WTC11 (cell line): ENCODE results near the gene STK35. TPM values are rescaled to one million over a fixed set of nuclear protein-coding genes. Genes with fewer than 3 reads are reported as not detected.

Experiments
- ATAC-seq: fragments of 200-7000 bp; cut with Tn5 transposase; 2 replicates; pipeline ENCODE4 v1.10.0; 2021; ENCODE audit warnings: mild to moderate bottlenecking, moderate library complexity
- CTCF ChIA-PET: fragments of 300-600 bp; sonication (Branson Sonifier 250); formaldehyde crosslinking; loops from one replicate; lab custom pipeline; 2021; ENCODE audit warnings: antibody characterized with exemption; lab: Charles Lee
- POLR2A ChIA-PET: fragments of 350-600 bp; sonication (Branson Sonifier 250); formaldehyde crosslinking; loops from one replicate; lab custom pipeline; 2021; ENCODE audit warnings: antibody characterized with exemption; lab: Charles Lee
- DNase-seq: peaks from one replicate; pipeline ENCODE4 v3.0.0; 2021; ENCODE audit warnings: low spot score
- H3K27ac Mint-ChIP-seq: 2 replicates; pipeline ENCODE4 v1.8.0; 2021; ENCODE audit warnings: mixed read lengths
- H3K27me3 Mint-ChIP-seq: 2 replicates; pipeline ENCODE4 v1.8.0; 2021; ENCODE audit warnings: low read depth, mild to moderate bottlenecking, moderate library complexity, mixed read lengths
- H3K36me3 Mint-ChIP-seq: 2 replicates; pipeline ENCODE4 v1.8.0; 2021; ENCODE audit warnings: mixed read lengths
- H3K4me1 Mint-ChIP-seq: 2 replicates; pipeline ENCODE4 v1.8.0; 2022; ENCODE audit warnings: mixed read lengths
- H3K4me3 Mint-ChIP-seq: 2 replicates; pipeline ENCODE4 v1.8.0; 2021; ENCODE audit warnings: mild to moderate bottlenecking, moderate library complexity, mixed read lengths
- H3K9me3 Mint-ChIP-seq: 2 replicates; pipeline ENCODE4 v1.8.0; 2021; ENCODE audit warnings: mixed read lengths
- ATF1 ChIP-seq: sonication (generic); formaldehyde crosslinking; IDR thresholded peaks from 2 replicates; pipeline ENCODE4 v1.8.1; 2023; ENCODE audit warnings: mild to moderate bottlenecking, moderate library complexity, missing genetic modification reagents
- CREB1 ChIP-seq: sonication (generic); formaldehyde crosslinking; IDR thresholded peaks from 2 replicates; pipeline ENCODE4 v1.8.0; 2023; ENCODE audit warnings: mild to moderate bottlenecking, missing genetic modification reagents
- GTF2I ChIP-seq: fragments of 250-450 bp; sonication (Bioruptor Pico); conservative IDR thresholded peaks from 2 replicates; pipeline ENCODE4 v1.4.0; 2021; ENCODE audit warnings: mild to moderate bottlenecking
- IRF2 ChIP-seq: sonication (generic); formaldehyde crosslinking; IDR thresholded peaks from 2 replicates; pipeline ENCODE4 v1.8.0; 2022; ENCODE audit warnings: low read depth, missing genetic modification reagents, borderline replicate concordance
- KAT7 ChIP-seq: sonication (generic); formaldehyde crosslinking; IDR thresholded peaks from 2 replicates; pipeline ENCODE4 v1.8.1; 2023; ENCODE audit warnings: missing genetic modification reagents, mild to moderate bottlenecking, borderline replicate concordance
- MXD4 ChIP-seq: fragments of 250-450 bp; sonication (Bioruptor Pico); IDR thresholded peaks from 2 replicates; pipeline ENCODE4 v1.8.0; 2021; ENCODE audit warnings: mild to moderate bottlenecking, moderate library complexity, borderline replicate concordance
- MYBL2 ChIP-seq: sonication (generic); formaldehyde crosslinking; IDR thresholded peaks from 2 replicates; pipeline ENCODE4 v1.8.1; 2023; ENCODE audit warnings: mild to moderate bottlenecking, moderate library complexity, missing genetic modification reagents
- NFATC4 ChIP-seq: fragments of 250-450 bp; sonication (Bioruptor Pico); IDR thresholded peaks from 2 replicates; pipeline ENCODE4 v1.9.0; 2021; ENCODE audit warnings: mild to moderate bottlenecking
- NFYB ChIP-seq: sonication (generic); formaldehyde crosslinking; conservative IDR thresholded peaks from 2 replicates; pipeline ENCODE4 v1.8.0; 2022; ENCODE audit warnings: low read depth, missing genetic modification reagents
- RELA ChIP-seq: sonication (generic); formaldehyde crosslinking; IDR thresholded peaks from 2 replicates; pipeline ENCODE4 v1.8.1; 2022; ENCODE audit warnings: missing genetic modification reagents, mild to moderate bottlenecking, borderline replicate concordance
- SMAD3 ChIP-seq: sonication (generic); formaldehyde crosslinking; IDR thresholded peaks from 2 replicates; pipeline ENCODE4 v1.8.0; 2022; ENCODE audit warnings: missing genetic modification reagents, mild to moderate bottlenecking, borderline replicate concordance
- SOX15 ChIP-seq: fragments of 250-450 bp; sonication (Bioruptor Pico); IDR thresholded peaks from 2 replicates; pipeline ENCODE4 v1.9.0; 2021; ENCODE audit warnings: mild to moderate bottlenecking
- TEAD4 ChIP-seq: sonication (generic); formaldehyde crosslinking; IDR thresholded peaks from 2 replicates; pipeline ENCODE4 v1.8.0; 2022; ENCODE audit warnings: mild to moderate bottlenecking, missing genetic modification reagents
- TP53 ChIP-seq: sonication (generic); formaldehyde crosslinking; IDR thresholded peaks from 2 replicates; pipeline ENCODE4 v1.8.1; 2023; ENCODE audit warnings: mild to moderate bottlenecking, missing genetic modification reagents
- ZNF219 ChIP-seq: sonication (generic); formaldehyde crosslinking; IDR thresholded peaks from 2 replicates; pipeline ENCODE4 v1.8.0; 2023; ENCODE audit warnings: missing genetic modification reagents, mild to moderate bottlenecking, borderline replicate concordance
- ZNF263 ChIP-seq: sonication (generic); formaldehyde crosslinking; IDR thresholded peaks from 2 replicates; pipeline ENCODE4 v1.8.1; 2022; ENCODE audit warnings: low read depth, mild to moderate bottlenecking, moderate library complexity, missing genetic modification reagents
- ZNF317 ChIP-seq: sonication (generic); formaldehyde crosslinking; IDR thresholded peaks from 2 replicates; pipeline ENCODE4 v1.8.1; 2023; ENCODE audit warnings: low read depth, mild to moderate bottlenecking, moderate library complexity, missing genetic modification reagents, borderline replicate concordance
- ZNF423 ChIP-seq: fragments of 250-450 bp; sonication (Bioruptor Pico); IDR thresholded peaks from 2 replicates; pipeline ENCODE4 v2.1.2; 2022; ENCODE audit warnings: mild to moderate bottlenecking, moderate library complexity
- ZNF671 ChIP-seq: fragments of 250-450 bp; sonication (Bioruptor Pico); IDR thresholded peaks from 2 replicates; pipeline ENCODE4 v1.8.0; 2021; ENCODE audit warnings: mild to moderate bottlenecking
- total RNA-seq: library from RNA; stranded (reverse); gene quantifications from 3 replicates; pipeline ENCODE4 v1.2.3, GENCODE V29; 2021
- TF ChIP-seq, protein P1 (sequence below): sonication (generic); formaldehyde crosslinking; conservative IDR thresholded peaks from 2 replicates; pipeline ENCODE4 v1.8.1; 2022; ENCODE audit warnings: mild to moderate bottlenecking, missing genetic modification reagents
- TF ChIP-seq, protein P2 (sequence below): sonication (generic); formaldehyde crosslinking; IDR thresholded peaks from 2 replicates; pipeline ENCODE4 v1.8.1; 2023; ENCODE audit warnings: mild to moderate bottlenecking, missing genetic modification reagents, moderate library complexity
- TF ChIP-seq, protein P3 (sequence below): sonication (generic); formaldehyde crosslinking; IDR thresholded peaks from 2 replicates; pipeline ENCODE4 v1.8.1; 2023; ENCODE audit warnings: mild to moderate bottlenecking, missing genetic modification reagents
- TF ChIP-seq, protein P4 (sequence below): fragments of 250-450 bp; sonication (Bioruptor Pico); conservative IDR thresholded peaks from 2 replicates; pipeline ENCODE4 v1.9.0; 2021; ENCODE audit warnings: mild to moderate bottlenecking
- TF ChIP-seq, protein P5 (sequence below): fragments of 250-450 bp; sonication (Bioruptor Pico); IDR thresholded peaks from 2 replicates; pipeline ENCODE4 v1.9.0; 2021; ENCODE audit warnings: moderate library complexity, mild to moderate bottlenecking, inconsistent platforms, borderline replicate concordance
- TF ChIP-seq, protein P6 (sequence below): sonication (generic); formaldehyde crosslinking; IDR thresholded peaks from 2 replicates; pipeline ENCODE4 v1.8.0; 2022; ENCODE audit warnings: mild to moderate bottlenecking, missing genetic modification reagents

STK35 gene
- total RNA-seq, 1 experiment from 2014 or later = 37.2 TPM

DNA sequence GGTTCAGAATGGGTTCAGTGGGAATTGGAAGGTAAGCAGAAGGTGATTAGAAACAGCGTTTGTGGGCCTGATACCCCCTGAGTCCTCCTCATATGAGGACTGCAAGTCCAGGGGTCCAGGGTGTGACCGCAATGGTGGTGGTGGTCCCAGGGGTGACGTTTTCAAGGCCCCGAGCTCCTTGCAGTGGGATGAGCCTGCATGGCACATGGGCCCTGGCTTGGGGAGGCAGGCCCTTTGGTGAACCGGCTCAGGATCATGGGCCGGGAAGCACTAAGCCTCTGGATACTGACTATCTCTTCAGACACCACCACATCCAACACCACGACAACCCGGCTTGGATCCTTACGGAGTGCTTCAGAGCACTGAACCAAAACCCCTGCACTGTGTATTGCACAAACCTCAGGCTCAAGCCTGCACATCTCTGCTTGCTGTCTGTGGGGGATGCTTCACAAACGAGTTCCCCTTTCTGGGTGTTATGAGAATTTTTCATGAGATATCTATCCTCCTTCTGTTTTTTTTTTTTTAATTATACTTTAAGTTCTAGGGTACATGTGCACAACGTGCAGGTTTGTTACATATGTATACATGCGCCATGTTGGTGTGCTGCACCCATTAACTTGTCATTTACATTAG lies 67.9 kb downstream of the STK35 start:
- peaks cover 11% of the 10 kb centered on the region for H3K4me1 Mint-ChIP-seq
- DNase-seq = no peak
- no peak overlapping the region for H3K4me3 Mint-ChIP-seq
- H3K36me3 Mint-ChIP-seq = no peaks in the 10 kb centered on the region
- ChIA-PET POLR2A (no interaction called here), CTCF (interaction anchor here (1.4 kb wide), 1 partner anchor 38 kb away, joined by 3 read pairs; no protein-coding TSS in a partner anchor)
- TF ChIP-seq CREB1 (no peak), MYBL2 (CRISPR knock-in tag) (no peak), ATF1 (no peak), TEAD4 (CRISPR knock-in tag) (no peak)
- H3K27ac Mint-ChIP-seq = no peak overlapping the region
- no peaks in the 10 kb centered on the region for H3K9me3 Mint-ChIP-seq
- H3K27me3 Mint-ChIP-seq = peaks cover 3% of the 10 kb centered on the region; the same call in 1 of the 2 replicates
- ATAC-seq = no peak

DNA sequence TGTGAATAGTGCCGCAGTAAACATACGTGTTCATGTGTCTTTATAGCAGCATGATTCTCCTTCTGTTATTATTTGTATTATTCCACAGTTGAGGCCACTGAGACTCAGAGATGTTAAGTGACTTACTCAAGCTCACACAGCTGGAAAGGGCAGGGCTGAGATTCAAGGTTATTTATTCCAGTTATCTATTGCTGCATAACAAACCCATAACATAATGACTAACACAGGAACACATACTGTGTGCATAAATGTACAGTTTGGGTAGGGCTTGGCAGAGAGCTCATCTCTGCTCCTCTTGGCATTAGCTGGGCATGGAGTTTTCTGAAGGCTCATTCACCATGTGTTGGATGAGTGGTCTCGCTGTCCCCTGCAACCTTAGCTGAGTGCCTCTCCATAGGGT lies 68.8 kb downstream of the STK35 start:
- ATAC-seq = no peak

DNA sequence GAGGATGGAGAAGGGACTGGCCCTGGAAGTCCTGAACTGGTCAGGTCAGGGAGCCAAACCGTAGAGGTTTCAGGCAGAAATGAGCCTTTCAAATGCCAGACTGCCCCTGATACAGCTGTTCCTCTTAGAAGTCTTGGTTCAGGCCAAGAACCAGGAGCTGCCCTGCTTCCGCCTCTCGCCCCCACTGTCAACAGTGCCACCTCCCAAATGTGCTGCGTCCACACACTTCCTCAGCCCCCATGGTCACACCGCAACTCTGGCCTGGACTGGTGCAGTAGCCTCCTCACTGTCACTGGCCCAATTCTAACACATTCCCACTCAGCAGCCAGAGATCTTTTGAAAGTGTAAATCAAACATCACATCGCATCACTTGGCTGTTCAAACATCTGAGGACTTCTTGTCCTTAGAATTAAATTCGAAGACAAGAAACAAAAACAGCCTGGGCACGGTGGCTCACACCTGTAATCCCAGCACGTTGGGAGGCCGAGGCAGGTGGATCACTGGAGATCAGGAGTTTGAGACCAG lies 69.7 kb downstream of the STK35 start:
- Mint-ChIP-seq H3K27me3 (peaks cover 3% of the 10 kb centered on the region; the same call in 1 of the 2 replicates), H3K4me1 (peaks cover 3% of the 10 kb centered on the region; the same call in 1 of the 2 replicates), H3K4me3 (no peak overlapping the region), H3K27ac (no peak overlapping the region), H3K9me3 (no peaks in the 10 kb centered on the region), H3K36me3 (no peaks in the 10 kb centered on the region)
- POLR2A ChIA-PET = no interaction called here
- ATAC-seq (no peak), DNase-seq (no peak)
- CTCF ChIA-PET = interaction anchor here (1.4 to 2.1 kb wide), 4 partner anchors 15 to 362 kb away, joined by 4 to 9 read pairs (median 6); no protein-coding TSS in a partner anchor
- TF ChIP-seq, protein P1, sequence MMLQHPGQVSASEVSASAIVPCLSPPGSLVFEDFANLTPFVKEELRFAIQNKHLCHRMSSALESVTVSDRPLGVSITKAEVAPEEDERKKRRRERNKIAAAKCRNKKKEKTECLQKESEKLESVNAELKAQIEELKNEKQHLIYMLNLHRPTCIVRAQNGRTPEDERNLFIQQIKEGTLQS (CRISPR knock-in tag) = no peak
- TF ChIP-seq, protein P2, sequence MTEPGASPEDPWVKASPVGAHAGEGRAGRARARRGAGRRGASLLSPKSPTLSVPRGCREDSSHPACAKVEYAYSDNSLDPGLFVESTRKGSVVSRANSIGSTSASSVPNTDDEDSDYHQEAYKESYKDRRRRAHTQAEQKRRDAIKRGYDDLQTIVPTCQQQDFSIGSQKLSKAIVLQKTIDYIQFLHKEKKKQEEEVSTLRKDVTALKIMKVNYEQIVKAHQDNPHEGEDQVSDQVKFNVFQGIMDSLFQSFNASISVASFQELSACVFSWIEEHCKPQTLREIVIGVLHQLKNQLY (CRISPR knock-in tag) = no peak
- TF ChIP-seq SMAD3 (CRISPR knock-in tag) (no peak), ZNF671 (CRISPR knock-in tag) (no peak), MXD4 (CRISPR knock-in tag) (no peak), ZNF219 (CRISPR knock-in tag) (no peak), NFYB (CRISPR knock-in tag) (no peak), IRF2 (CRISPR knock-in tag) (no peak)
- TF ChIP-seq, protein P3, sequence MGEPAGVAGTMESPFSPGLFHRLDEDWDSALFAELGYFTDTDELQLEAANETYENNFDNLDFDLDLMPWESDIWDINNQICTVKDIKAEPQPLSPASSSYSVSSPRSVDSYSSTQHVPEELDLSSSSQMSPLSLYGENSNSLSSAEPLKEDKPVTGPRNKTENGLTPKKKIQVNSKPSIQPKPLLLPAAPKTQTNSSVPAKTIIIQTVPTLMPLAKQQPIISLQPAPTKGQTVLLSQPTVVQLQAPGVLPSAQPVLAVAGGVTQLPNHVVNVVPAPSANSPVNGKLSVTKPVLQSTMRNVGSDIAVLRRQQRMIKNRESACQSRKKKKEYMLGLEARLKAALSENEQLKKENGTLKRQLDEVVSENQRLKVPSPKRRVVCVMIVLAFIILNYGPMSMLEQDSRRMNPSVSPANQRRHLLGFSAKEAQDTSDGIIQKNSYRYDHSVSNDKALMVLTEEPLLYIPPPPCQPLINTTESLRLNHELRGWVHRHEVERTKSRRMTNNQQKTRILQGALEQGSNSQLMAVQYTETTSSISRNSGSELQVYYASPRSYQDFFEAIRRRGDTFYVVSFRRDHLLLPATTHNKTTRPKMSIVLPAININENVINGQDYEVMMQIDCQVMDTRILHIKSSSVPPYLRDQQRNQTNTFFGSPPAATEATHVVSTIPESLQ (CRISPR knock-in tag) = no peak

More for the DNA sequence above, 68.8 kb downstream of the STK35 start:
- Mint-ChIP-seq H3K36me3 (no peaks in the 10 kb centered on the region), H3K9me3 (no peaks in the 10 kb centered on the region), H3K27me3 (peaks cover 3% of the 10 kb centered on the region; the same call in 1 of the 2 replicates), H3K4me1 (peaks cover 8% of the 10 kb centered on the region), H3K27ac (no peak overlapping the region), H3K4me3 (no peak overlapping the region)
- no peak for TF ChIP-seq ZNF671 (CRISPR knock-in tag)
- TF ChIP-seq, protein P4, sequence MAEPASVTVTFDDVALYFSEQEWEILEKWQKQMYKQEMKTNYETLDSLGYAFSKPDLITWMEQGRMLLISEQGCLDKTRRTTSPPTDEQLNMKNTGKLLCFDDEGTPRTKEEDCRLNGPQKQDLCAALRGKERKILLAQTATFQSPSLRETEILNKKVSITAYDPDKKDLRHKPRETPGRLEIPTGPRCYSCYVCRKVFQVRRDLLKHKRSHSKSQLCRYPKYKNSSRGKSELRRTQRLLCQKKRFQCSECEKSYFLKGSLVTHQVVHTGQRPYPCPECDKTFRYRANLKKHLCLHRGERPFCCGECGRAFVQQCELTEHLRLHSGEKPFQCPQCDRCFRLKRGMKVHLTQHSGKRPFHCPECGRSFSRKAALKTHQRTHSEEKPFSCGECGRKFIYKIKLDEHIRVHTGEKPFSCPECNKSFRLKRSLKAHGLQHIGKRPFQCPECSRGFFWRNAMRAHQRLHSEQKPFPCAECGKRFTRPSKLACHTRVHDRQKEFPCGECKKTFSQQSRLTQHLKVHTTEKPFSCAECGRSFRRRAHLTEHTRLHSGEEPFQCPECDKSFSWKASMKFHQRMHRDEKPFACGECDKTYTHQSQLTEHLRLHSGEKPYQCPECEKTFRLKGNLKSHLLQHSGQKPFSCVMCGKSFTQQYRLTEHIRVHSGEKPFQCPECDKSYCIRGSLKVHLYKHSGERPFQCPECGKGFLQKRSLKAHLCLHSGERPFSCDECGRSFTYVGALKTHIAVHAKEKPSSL (CRISPR knock-in tag) = no peak
- no peak for TF ChIP-seq ZNF317 (CRISPR knock-in tag)
- TF ChIP-seq ZNF263 (CRISPR knock-in tag) = no peak
- TF ChIP-seq ZNF423 (CRISPR knock-in tag) = no peak
- no peak for TF ChIP-seq GTF2I (CRISPR knock-in tag)
- no peak for TF ChIP-seq NFATC4
- TF ChIP-seq SOX15 (CRISPR knock-in tag) = no peak
- TF ChIP-seq RELA (CRISPR knock-in tag) = no peak
- no peak for TF ChIP-seq TP53 (CRISPR knock-in tag)
- no peak for TF ChIP-seq IRF2 (CRISPR knock-in tag)
- no peak for TF ChIP-seq SMAD3 (CRISPR knock-in tag)
- TF ChIP-seq, protein P5, sequence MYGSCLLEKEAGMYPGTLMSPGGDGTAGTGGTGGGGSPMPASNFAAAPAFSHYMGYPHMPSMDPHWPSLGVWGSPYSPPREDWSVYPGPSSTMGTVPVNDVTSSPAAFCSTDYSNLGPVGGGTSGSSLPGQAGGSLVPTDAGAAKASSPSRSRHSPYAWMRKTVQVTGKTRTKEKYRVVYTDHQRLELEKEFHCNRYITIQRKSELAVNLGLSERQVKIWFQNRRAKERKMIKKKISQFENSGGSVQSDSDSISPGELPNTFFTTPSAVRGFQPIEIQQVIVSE (CRISPR knock-in tag) = no peak
- TF ChIP-seq KAT7 (CRISPR knock-in tag) = no peak
- TF ChIP-seq, protein P6, sequence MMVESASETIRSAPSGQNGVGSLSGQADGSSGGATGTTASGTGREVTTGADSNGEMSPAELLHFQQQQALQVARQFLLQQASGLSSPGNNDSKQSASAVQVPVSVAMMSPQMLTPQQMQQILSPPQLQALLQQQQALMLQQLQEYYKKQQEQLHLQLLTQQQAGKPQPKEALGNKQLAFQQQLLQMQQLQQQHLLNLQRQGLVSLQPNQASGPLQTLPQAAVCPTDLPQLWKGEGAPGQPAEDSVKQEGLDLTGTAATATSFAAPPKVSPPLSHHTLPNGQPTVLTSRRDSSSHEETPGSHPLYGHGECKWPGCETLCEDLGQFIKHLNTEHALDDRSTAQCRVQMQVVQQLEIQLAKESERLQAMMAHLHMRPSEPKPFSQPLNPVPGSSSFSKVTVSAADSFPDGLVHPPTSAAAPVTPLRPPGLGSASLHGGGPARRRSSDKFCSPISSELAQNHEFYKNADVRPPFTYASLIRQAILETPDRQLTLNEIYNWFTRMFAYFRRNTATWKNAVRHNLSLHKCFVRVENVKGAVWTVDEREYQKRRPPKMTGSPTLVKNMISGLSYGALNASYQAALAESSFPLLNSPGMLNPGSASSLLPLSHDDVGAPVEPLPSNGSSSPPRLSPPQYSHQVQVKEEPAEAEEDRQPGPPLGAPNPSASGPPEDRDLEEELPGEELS = no peak
- DNase-seq = no peak
- ChIA-PET POLR2A (no interaction called here), CTCF (no interaction called here)
